Esophagus muscularis mucosa (tissue), 4 donors: ENCODE data around the gene CTPS2. TPM values are rescaled to one million over a fixed set of nuclear protein-coding genes. Genes with fewer than 3 reads are reported as not detected.
"Not testable (repeated sequence)": the region's sequence is repeated elsewhere in the genome, so short reads cannot be mapped to it uniquely, and the experiment has no call there.

Source experiments
- DNase-seq: peaks from one replicate; pipeline ENCODE4 v3.0.0-alpha.2; 2017; ENCODE audit errors: extremely low spot score
- H3K27ac ChIP-seq, 4 donors: fragments of 200-600 bp; sonication (generic); replicated peaks in 1 of 4; 1 replicate in 3 of 4; 2 replicates in 1 of 4; pipeline ENCODE4 v1.5.1; 2016 to 2019; ENCODE audit warnings: mild to moderate bottlenecking in 1 of 4
- H3K27me3 ChIP-seq, 4 donors: fragments of 200-600 bp; sonication (generic); one replicate each; pipeline versions ENCODE4 v1.5.1 to v1.6.0; 2016 to 2019
- H3K36me3 ChIP-seq, 4 donors: fragments of 200-600 bp; sonication (generic); one replicate each; pipeline ENCODE4 v1.5.1; 2016 to 2019
- H3K4me1 ChIP-seq, 4 donors: fragments of 200-600 bp; sonication (generic); one replicate each; pipeline ENCODE4 v1.5.1; 2016 to 2019
- H3K4me3 ChIP-seq, 4 donors: fragments of 200-600 bp; sonication (generic); 1 replicate in 2 of 4; 2 replicates in 2 of 4; pipeline ENCODE4 v1.5.1; 2016 to 2019; ENCODE audit warnings: mild to moderate bottlenecking in 4 of 4, moderate library complexity in 1 of 4
- H3K9me3 ChIP-seq, 4 donors: fragments of 200-600 bp; sonication (generic); 1 replicate in 3 of 4; 2 replicates in 1 of 4; pipeline ENCODE4 v1.5.1; 2016 to 2019
- CTCF ChIP-seq, 3 experiments: fragments of 200-600 bp in 2 of 3; fragments of 450-650 bp in 1 of 3; sonication (generic) in 2 of 3; IDR thresholded peaks; one replicate each; pipeline ENCODE4 v1.5.1; 2017 to 2019; ENCODE audit warnings: antibody characterized with exemption in 3 of 3, mild to moderate bottlenecking in 2 of 3, moderate library complexity in 1 of 3
- EP300 ChIP-seq: sonication (generic); formaldehyde crosslinking; IDR thresholded peaks from one replicate; pipeline ENCODE4 v1.6.1; 2017; ENCODE audit warnings: antibody characterized with exemption
- POLR2A ChIP-seq: fragments of 450-650 bp; IDR thresholded peaks from one replicate; pipeline ENCODE4 v1.6.1; 2017; ENCODE audit warnings: antibody characterized with exemption, moderate library complexity, mild to moderate bottlenecking, low read depth
- POLR2AphosphoS5 ChIP-seq, 2 donors: sonication (generic); formaldehyde crosslinking; IDR thresholded peaks; one replicate each; pipeline ENCODE4 v1.6.1; 2017; ENCODE audit warnings: antibody characterized with exemption in 2 of 2
- WGBS: methylation state at CpG from one replicate; pipeline ENCODE4 v1.1.5; 2018; 5-methylcytosine and 5-hydroxymethylcytosine counted together
- intact Hi-C: fragments of 100-400 bp; cut with DNase I; formaldehyde crosslinking; loops from one replicate; pipeline ENCODE4 v1.15.1; 2023
- total RNA-seq, 4 donors: library from RNA; depleted of rRNA; stranded (reverse); fragments of >200 nt; gene quantifications; one replicate each; pipeline versions ENCODE4 v1.1.0 to v1.2.1, GENCODE V29; 2016

Gene CTPS2
- total RNA-seq: 10 to 100 TPM in 3 of 4 donors, 1 to 10 TPM in 1; 9.8 to 18.3 (median 13.7) TPM

GRCh38 chrX:16712548-16713155 is at the start of gene CTPS2:
TSS of gene CTPS2 (minus strand) at chrX:16712669. CDS start at chrX:16702902, 9,767 bp downstream.
- Histone ChIP-seq H3K9me3 (no peaks in the 10 kb centered on the region), H3K27ac (peak within 1 kb of the TSS; percentile 87 to 90 (median 89)), H3K4me3 (peak within 1 kb of the TSS; percentile 74 to 79 (median 76)), H3K27me3 (peaks cover 0 to 9% (median 0%) of the 10 kb centered on the region in 4 donors), H3K4me1 (peaks cover 0 to 23% (median 8%) of the 10 kb centered on the region in 4 donors), H3K36me3 (peaks cover 0 to 2% (median 0%) of the 10 kb centered on the region in 4 donors)
- WGBS: 13% methylated on average over 30 of the region's 30 CpGs
- intact Hi-C loops: loop anchor here (10.0 kb wide), 2 partner anchors 162 to 858 kb away; partner anchors contain the start of genes AP1S2 and RBBP7
- no peak for DNase-seq
- peak in 1 of 3 experiments; percentile 10 for TF ChIP-seq CTCF (IDR thresholded peaks at IDR 0.05)
- no peak for TF ChIP-seq POLR2A
- TF ChIP-seq POLR2AphosphoS5 (IDR thresholded peaks at IDR 0.05): peak; percentile 24 to 61

GRCh38 chrX:16761500-16761899 is 49.0 kb upstream of the CTPS2 start:
- H3K4me1 ChIP-seq, H3K4me3 ChIP-seq, H3K27me3 ChIP-seq, DNase-seq, H3K27ac ChIP-seq, H3K9me3 ChIP-seq, intact Hi-C loops: not testable (repeated sequence)
- peaks cover 10 to 51% (median 45%) of the 10 kb centered on the region in 4 donors for H3K36me3 ChIP-seq
- 94% methylated on average over 4 of the region's 4 CpGs for WGBS

- Histone ChIP-seq H3K36me3 (peaks cover 10 to 76% (median 64%) of the 10 kb centered on the region in 4 donors), H3K27ac (no peak overlapping the region), H3K4me1 (no peaks in the 10 kb centered on the region), H3K9me3 (no peaks in the 10 kb centered on the region), H3K4me3 (no peak overlapping the region), H3K27me3 (no peaks in the 10 kb centered on the region)
- TF ChIP-seq EP300: no peak
- no peak for TF ChIP-seq POLR2AphosphoS5 (IDR thresholded peaks at IDR 0.05)
- TF ChIP-seq POLR2A: no peak
- no peak for TF ChIP-seq CTCF (IDR thresholded peaks at IDR 0.05)
- no peak for DNase-seq
- 91% methylated on average over 4 of the region's 4 CpGs for WGBS
- intact Hi-C loops: no loop called here
Measured at GRCh38 chrX:16756724-16757123, 44.3 kb upstream of the CTPS2 start.

GRCh38 chrX:16754019-16754418 is 41.5 kb upstream of the CTPS2 start:
- 96% methylated on average over 2 of the region's 2 CpGs for WGBS
- peaks cover 10 to 74% (median 64%) of the 10 kb centered on the region in 4 donors for H3K36me3 ChIP-seq
- intact Hi-C loops: no loop called here
- no peaks in the 10 kb centered on the region for H3K9me3 ChIP-seq
- no peaks in the 10 kb centered on the region for H3K27me3 ChIP-seq
- H3K4me1 ChIP-seq: no peaks in the 10 kb centered on the region
- H3K4me3 ChIP-seq: no peak overlapping the region
- DNase-seq: no peak
- TF ChIP-seq POLR2AphosphoS5 (IDR thresholded peaks at IDR 0.05): no peak
- no peak overlapping the region for H3K27ac ChIP-seq

GRCh38 chrX:16750136-16750535 is 37.7 kb upstream of the CTPS2 start:
- Histone ChIP-seq H3K27me3 (no peaks in the 10 kb centered on the region), H3K9me3 (no peaks in the 10 kb centered on the region), H3K27ac (no peak overlapping the region), H3K4me1 (no peaks in the 10 kb centered on the region), H3K36me3 (peaks cover 3 to 70% (median 62%) of the 10 kb centered on the region in 4 donors), H3K4me3 (no peak overlapping the region)
- DNase-seq: no peak
- 90% methylated on average over 7 of the region's 7 CpGs for WGBS
- intact Hi-C loops: no loop called here
- TF ChIP-seq EP300 (no peak), POLR2AphosphoS5 (IDR thresholded peaks at IDR 0.05) (no peak), CTCF (IDR thresholded peaks at IDR 0.05) (no peak), POLR2A (no peak)

GRCh38 chrX:16748425-16748824 is 36.0 kb upstream of the CTPS2 start:
- WGBS: 96% methylated on average over 5 of the region's 5 CpGs
- no peak overlapping the region for H3K27ac ChIP-seq
- TF ChIP-seq EP300 (no peak), CTCF (IDR thresholded peaks at IDR 0.05) (no peak), POLR2AphosphoS5 (IDR thresholded peaks at IDR 0.05) (no peak), POLR2A (no peak)
- peaks cover 17 to 74% (median 66%) of the 10 kb centered on the region in 4 donors for H3K36me3 ChIP-seq
- H3K9me3 ChIP-seq: no peaks in the 10 kb centered on the region
- no peaks in the 10 kb centered on the region for H3K4me1 ChIP-seq
- H3K27me3 ChIP-seq: no peaks in the 10 kb centered on the region
- no peak for DNase-seq
- H3K4me3 ChIP-seq: no peak overlapping the region
- intact Hi-C loops: no loop called here
